ENCODE results near the gene B3GNT8. TPM values are rescaled to one million over a fixed set of nuclear protein-coding genes. Genes with fewer than 3 reads are reported as not detected.
A peak's percentile ranks its signal among the peaks of the same experiment; 100 is the strongest.

The B3GNT8 gene
- total and polyA plus RNA-seq, 4 donors: 3.2 to 7.4 (median 3.8) TPM

- no peaks in the 10 kb centered on the region for H3K27me3 ChIP-seq (ENCODE audit: control insufficient read depth in 1 of 2, insufficient read depth in 2 of 2, low read length in 1 of 2)
- DNase-seq (no peak), ATAC-seq (ENCODE audit: low FRiP score) (no peak)
- H3K9me3 ChIP-seq (ENCODE audit: control insufficient read depth, low read length): no peaks in the 10 kb centered on the region
- intact Hi-C loops (cut with DNase I): no loop called here
- no peaks in the 10 kb centered on the region for H3K36me3 ChIP-seq (ENCODE audit: control insufficient read depth in 1 of 2, insufficient read depth in 2 of 2, low read length in 1 of 2)
- H3K27ac ChIP-seq (ENCODE audit: low read depth in 1 of 2, low read length in 2 of 2): no peak overlapping the region
- peaks cover 0 to 6% of the 10 kb centered on the region in 2 donors for H3K4me1 ChIP-seq (ENCODE audit: control insufficient read depth in 1 of 2, insufficient read depth in 2 of 2, low read length in 2 of 2)
- 73 to 81% methylated on average over 6 of the region's 6 CpGs for WGBS, 2 donors
- H3K4me3 ChIP-seq (ENCODE audit: low read length in 2 of 2): no peak overlapping the region
Measured at GRCh38 chr19:41405776-41406175, 21.4 kb downstream of the B3GNT8 start.

DNA sequence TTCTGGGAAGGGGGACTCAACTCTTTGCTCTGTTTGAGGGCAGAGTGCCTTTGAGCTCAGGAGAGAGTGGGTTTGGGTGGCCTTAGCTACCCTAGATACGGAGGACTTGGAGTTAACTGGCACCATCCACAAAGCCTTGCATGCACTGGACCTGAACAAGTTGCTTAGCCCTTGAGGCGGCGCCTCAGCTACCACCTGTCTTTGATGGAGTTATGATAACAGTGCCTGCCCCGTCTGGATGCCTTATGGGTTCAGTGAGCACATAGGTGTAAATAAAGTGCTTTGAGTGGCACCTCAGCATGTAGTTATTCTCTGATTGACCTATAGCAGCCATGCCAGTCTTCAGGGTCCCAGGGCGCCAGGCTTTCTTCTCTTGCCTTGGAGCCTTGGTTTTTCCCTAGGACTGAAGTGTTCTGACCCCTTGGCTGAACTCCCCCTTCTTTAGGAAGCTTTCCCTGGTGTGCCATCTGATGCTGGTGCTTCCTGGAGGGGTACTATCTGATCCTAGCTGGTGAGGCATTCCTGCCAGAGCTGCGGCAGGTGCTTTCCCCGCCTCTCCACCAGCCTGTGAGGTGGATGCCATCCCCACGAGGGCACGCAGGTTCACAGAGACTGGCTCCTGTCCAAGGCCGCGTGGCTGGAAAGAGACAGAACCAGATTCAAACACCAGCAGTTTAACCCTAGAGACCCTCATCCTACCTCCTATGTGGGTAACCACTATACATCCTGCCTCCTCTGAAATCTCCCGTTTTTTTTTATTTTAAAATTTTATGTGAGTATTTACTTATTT, 23.8 kb downstream of the B3GNT8 start:
- H3K4me1 ChIP-seq (ENCODE audit: control insufficient read depth in 1 of 2, insufficient read depth in 2 of 2, low read length in 2 of 2): no peaks in the 10 kb centered on the region
- H3K4me3 ChIP-seq (ENCODE audit: low read length in 2 of 2): no peak overlapping the region
- no peaks in the 10 kb centered on the region for H3K27me3 ChIP-seq (ENCODE audit: control insufficient read depth in 1 of 2, insufficient read depth in 2 of 2, low read length in 1 of 2)
- H3K36me3 ChIP-seq (ENCODE audit: control insufficient read depth in 1 of 2, insufficient read depth in 2 of 2, low read length in 1 of 2): no peaks in the 10 kb centered on the region
- no peak overlapping the region for H3K27ac ChIP-seq (ENCODE audit: low read depth in 1 of 2, low read length in 2 of 2)
- DNase-seq (no peak), ATAC-seq (ENCODE audit: low FRiP score) (no peak)
- WGBS, 2 donors: 63 to 64% methylated on average over 12 of the region's 12 CpGs
- intact Hi-C loops (cut with DNase I): no loop called here
- no peaks in the 10 kb centered on the region for H3K9me3 ChIP-seq (ENCODE audit: control insufficient read depth, low read length)

DNA sequence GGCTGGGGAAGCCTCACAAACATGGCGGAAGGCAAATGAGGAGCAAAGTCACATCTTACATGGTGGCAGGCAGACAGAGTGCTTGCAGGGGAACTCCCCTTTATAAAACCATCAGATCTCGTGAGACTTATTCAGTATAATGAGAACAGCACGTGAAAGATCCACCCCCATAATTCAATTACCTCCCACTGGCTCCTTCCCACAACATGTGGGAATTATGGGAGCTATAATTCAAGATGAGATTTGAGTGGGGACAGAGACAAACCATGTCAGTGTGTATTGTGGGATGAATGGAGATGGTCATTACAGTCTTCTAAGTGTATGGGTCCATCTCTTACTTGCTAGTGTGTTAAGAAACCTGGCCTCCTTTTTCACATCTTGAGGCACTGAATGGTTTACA, 25.2 kb downstream of the B3GNT8 start:
- H3K9me3 ChIP-seq (ENCODE audit: control insufficient read depth, low read length): no peaks in the 10 kb centered on the region
- ATAC-seq (ENCODE audit: low FRiP score) (no peak), DNase-seq (no peak)
- no peaks in the 10 kb centered on the region for H3K4me1 ChIP-seq (ENCODE audit: control insufficient read depth in 1 of 2, insufficient read depth in 2 of 2, low read length in 2 of 2)
- WGBS, 2 donors: 71 to 72% methylated on average over 3 of the region's 3 CpGs
- H3K4me3 ChIP-seq (ENCODE audit: low read length in 2 of 2): no peak overlapping the region
- no peak overlapping the region for H3K27ac ChIP-seq (ENCODE audit: low read depth in 1 of 2, low read length in 2 of 2)
- no peaks in the 10 kb centered on the region for H3K36me3 ChIP-seq (ENCODE audit: control insufficient read depth in 1 of 2, insufficient read depth in 2 of 2, low read length in 1 of 2)
- intact Hi-C loops (cut with DNase I): no loop called here
- no peaks in the 10 kb centered on the region for H3K27me3 ChIP-seq (ENCODE audit: control insufficient read depth in 1 of 2, insufficient read depth in 2 of 2, low read length in 1 of 2)

DNA sequence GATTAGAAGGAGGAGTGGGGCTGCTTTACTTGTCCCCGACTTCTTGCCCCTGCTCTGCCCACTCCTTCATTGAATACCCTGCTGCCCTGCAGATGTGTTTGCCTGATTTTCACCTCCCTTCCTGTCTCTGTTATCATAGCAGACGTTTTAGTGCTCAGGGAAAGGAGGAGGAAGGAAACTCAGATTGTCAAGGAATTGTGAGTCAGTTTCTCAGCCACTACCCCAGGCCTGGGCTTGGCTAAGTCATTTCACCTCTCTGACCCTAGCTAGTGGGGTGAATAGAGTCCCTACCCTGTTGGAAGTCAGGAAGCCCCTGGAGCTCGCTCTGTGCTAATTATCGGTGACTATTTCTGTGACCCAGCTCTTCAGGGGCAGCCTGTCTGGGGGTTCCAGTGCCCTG, 25.7 kb downstream of the B3GNT8 start:
- Histone ChIP-seq H3K36me3 (ENCODE audit: control insufficient read depth in 1 of 2, insufficient read depth in 2 of 2, low read length in 1 of 2) (no peaks in the 10 kb centered on the region), H3K27ac (ENCODE audit: low read depth in 1 of 2, low read length in 2 of 2) (no peak overlapping the region), H3K27me3 (ENCODE audit: control insufficient read depth in 1 of 2, insufficient read depth in 2 of 2, low read length in 1 of 2) (no peaks in the 10 kb centered on the region), H3K4me3 (ENCODE audit: low read length in 2 of 2) (no peak overlapping the region), H3K9me3 (ENCODE audit: control insufficient read depth, low read length) (no peaks in the 10 kb centered on the region), H3K4me1 (ENCODE audit: control insufficient read depth in 1 of 2, insufficient read depth in 2 of 2, low read length in 2 of 2) (no peaks in the 10 kb centered on the region)
- no peak for ATAC-seq (ENCODE audit: low FRiP score)
- WGBS, 2 donors: 75 to 80% methylated on average over 4 of the region's 4 CpGs
- no peak for DNase-seq
- intact Hi-C loops (cut with DNase I): no loop called here

- no peaks in the 10 kb centered on the region for H3K4me1 ChIP-seq (ENCODE audit: control insufficient read depth in 1 of 2, insufficient read depth in 2 of 2, low read length in 2 of 2)
- WGBS, 2 donors: 88 to 90% methylated on average over 2 of the region's 2 CpGs
- ATAC-seq (ENCODE audit: low FRiP score) (no peak), DNase-seq (no peak)
- H3K4me3 ChIP-seq (ENCODE audit: low read length in 2 of 2): no peak overlapping the region
- H3K36me3 ChIP-seq (ENCODE audit: control insufficient read depth in 1 of 2, insufficient read depth in 2 of 2, low read length in 1 of 2): no peaks in the 10 kb centered on the region
- intact Hi-C loops (cut with DNase I): loop anchor here in 1 of 2 donors (5.0 kb wide), 1 partner anchor 38 kb away; the partner anchor contains the start of gene DMAC2
- H3K27ac ChIP-seq (ENCODE audit: low read depth in 1 of 2, low read length in 2 of 2): no peak overlapping the region
- no peaks in the 10 kb centered on the region for H3K27me3 ChIP-seq (ENCODE audit: control insufficient read depth in 1 of 2, insufficient read depth in 2 of 2, low read length in 1 of 2)
- H3K9me3 ChIP-seq (ENCODE audit: control insufficient read depth, low read length): no peaks in the 10 kb centered on the region
Measured at GRCh38 chr19:41399525-41399924, 27.6 kb downstream of the B3GNT8 start.

- Histone ChIP-seq H3K4me3 (ENCODE audit: low read length in 2 of 2) (no peak overlapping the region), H3K36me3 (ENCODE audit: control insufficient read depth in 1 of 2, insufficient read depth in 2 of 2, low read length in 1 of 2) (no peaks in the 10 kb centered on the region)
- no peak for ATAC-seq (ENCODE audit: low FRiP score)
Measured at GRCh38 chr19:41399091-41399490, 28.1 kb downstream of the B3GNT8 start.

DNA sequence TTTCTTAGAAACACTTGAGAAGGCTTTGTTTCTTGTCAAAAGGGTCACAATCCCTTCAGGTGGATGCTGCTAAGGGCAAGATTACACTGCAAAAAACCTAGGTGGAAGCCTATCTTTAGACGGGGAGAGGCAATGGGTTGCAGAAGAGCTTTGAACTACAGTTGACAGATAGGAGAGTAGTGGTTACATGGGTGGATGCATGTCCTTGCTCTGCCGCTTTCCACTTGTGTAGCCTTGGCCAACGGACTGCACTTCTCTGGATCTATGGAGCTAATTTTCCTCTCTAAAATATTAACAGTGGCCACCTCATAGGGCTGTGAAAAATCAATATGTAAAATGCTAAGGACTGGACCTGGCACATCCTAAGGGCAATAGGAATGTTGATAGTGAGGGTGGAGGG, 28.6 kb downstream of the B3GNT8 start:
- no peaks in the 10 kb centered on the region for H3K4me1 ChIP-seq (ENCODE audit: control insufficient read depth in 1 of 2, insufficient read depth in 2 of 2, low read length in 2 of 2)
- ATAC-seq (ENCODE audit: low FRiP score): no peak
- H3K27me3 ChIP-seq (ENCODE audit: control insufficient read depth in 1 of 2, insufficient read depth in 2 of 2, low read length in 1 of 2): no peaks in the 10 kb centered on the region
- H3K9me3 ChIP-seq (ENCODE audit: control insufficient read depth, low read length): no peaks in the 10 kb centered on the region
- no peak for DNase-seq
- intact Hi-C loops (cut with DNase I): loop anchor here in 1 of 2 donors (5.0 kb wide), 1 partner anchor 39 kb away; the partner anchor contains the start of gene DMAC2
- no peak overlapping the region for H3K27ac ChIP-seq (ENCODE audit: low read depth in 1 of 2, low read length in 2 of 2)
- WGBS, 2 donors: 61 to 62% methylated on average over 3 of the region's 3 CpGs
- peak overlapping the region; percentile 35 to 93 for H3K4me3 ChIP-seq (ENCODE audit: low read length in 2 of 2)
- no peaks in the 10 kb centered on the region for H3K36me3 ChIP-seq (ENCODE audit: control insufficient read depth in 1 of 2, insufficient read depth in 2 of 2, low read length in 1 of 2)

More at GRCh38 chr19:41399091-41399490, 28.1 kb downstream of the B3GNT8 start:
- intact Hi-C loops (cut with DNase I): loop anchor here in 1 of 2 donors (5.0 kb wide), 1 partner anchor 38 kb away; the partner anchor contains the start of gene DMAC2
- Histone ChIP-seq H3K4me1 (ENCODE audit: control insufficient read depth in 1 of 2, insufficient read depth in 2 of 2, low read length in 2 of 2) (no peaks in the 10 kb centered on the region), H3K27me3 (ENCODE audit: control insufficient read depth in 1 of 2, insufficient read depth in 2 of 2, low read length in 1 of 2) (no peaks in the 10 kb centered on the region), H3K27ac (ENCODE audit: low read depth in 1 of 2, low read length in 2 of 2) (no peak overlapping the region), H3K9me3 (ENCODE audit: control insufficient read depth, low read length) (no peaks in the 10 kb centered on the region)
- 81 to 85% methylated on average over 3 of the region's 3 CpGs for WGBS, 2 donors
- DNase-seq: no peak

GRCh38 chr19:41398050-41398418, 29.1 kb downstream of the B3GNT8 start:
- no peaks in the 10 kb centered on the region for H3K9me3 ChIP-seq (ENCODE audit: control insufficient read depth, low read length)
- H3K4me3 ChIP-seq (ENCODE audit: low read length in 2 of 2): peak overlapping the region; percentile 35 to 93
- no peak overlapping the region for H3K27ac ChIP-seq (ENCODE audit: low read depth in 1 of 2, low read length in 2 of 2)
- H3K27me3 ChIP-seq (ENCODE audit: control insufficient read depth in 1 of 2, insufficient read depth in 2 of 2, low read length in 1 of 2): no peaks in the 10 kb centered on the region
- ATAC-seq (ENCODE audit: low FRiP score) (no peak), DNase-seq (no peak)
- H3K4me1 ChIP-seq (ENCODE audit: control insufficient read depth in 1 of 2, insufficient read depth in 2 of 2, low read length in 2 of 2): no peaks in the 10 kb centered on the region
- intact Hi-C loops (cut with DNase I): loop anchor here in 1 of 2 donors (5.0 kb wide), 1 partner anchor 39 kb away; the partner anchor contains the start of gene DMAC2
- H3K36me3 ChIP-seq (ENCODE audit: control insufficient read depth in 1 of 2, insufficient read depth in 2 of 2, low read length in 1 of 2): no peaks in the 10 kb centered on the region
- WGBS, 2 donors: 0 to 1% methylated on average over 5 of the region's 5 CpGs
